Activated T-helper 2 cell treated with anti-CD3 and anti-CD28 coated beads, Interferon-gamma antibody, Interleukin-2, Interleukin-4, amounts not matched to agents 10 μg/mL and 5 μg/mL and 100 μg/mL, durations not matched to agents 14 hours and 24 hours and 36 hours (primary cell): Measurements from ENCODE around the gene FUT4. TPM values are rescaled to one million over a fixed set of nuclear protein-coding genes. Genes with fewer than 3 reads are reported as not detected.
A peak's percentile ranks its signal among the peaks of the same experiment; 100 is the strongest.
"Not testable (repeated sequence)": the region's sequence is repeated elsewhere in the genome, so short reads cannot be mapped to it uniquely, and the experiment has no call there.

Experiments used
- DNase-seq: peaks from one replicate; pipeline ENCODE4 v3.0.0; 2021; ENCODE audit warnings: low spot score
- H3K27ac Mint-ChIP-seq: one replicate; pipeline ENCODE4 v1.8.0; 2021; ENCODE audit warnings: mixed read lengths
- H3K27me3 Mint-ChIP-seq: one replicate; pipeline ENCODE4 v1.8.0; 2021; ENCODE audit warnings: low read depth, mixed read lengths
- H3K36me3 Mint-ChIP-seq: one replicate; pipeline ENCODE4 v1.8.0; 2021; ENCODE audit warnings: low read depth, mixed read lengths
- H3K4me1 Mint-ChIP-seq: one replicate; pipeline ENCODE4 v1.8.0; 2021; ENCODE audit warnings: low read depth, mixed read lengths
- H3K4me3 Mint-ChIP-seq: one replicate; pipeline ENCODE4 v1.8.0; 2021; ENCODE audit warnings: low read depth, mild to moderate bottlenecking, moderate library complexity, mixed read lengths
- H3K9me3 Mint-ChIP-seq: one replicate; pipeline ENCODE4 v1.8.0; 2021; ENCODE audit warnings: mixed read lengths
- intact Hi-C: fragments of 100-400 bp; cut with micrococcal nuclease; formaldehyde crosslinking; loops from one replicate; pipeline ENCODE4 v1.15.1; 2023
- total RNA-seq: library from RNA; stranded (reverse); gene quantifications from 2 replicates; pipeline ENCODE4 v1.2.3, GENCODE V29; 2022

Gene FUT4
- total RNA-seq, result 8.4 and 8.9 TPM in 2 replicates

DNA sequence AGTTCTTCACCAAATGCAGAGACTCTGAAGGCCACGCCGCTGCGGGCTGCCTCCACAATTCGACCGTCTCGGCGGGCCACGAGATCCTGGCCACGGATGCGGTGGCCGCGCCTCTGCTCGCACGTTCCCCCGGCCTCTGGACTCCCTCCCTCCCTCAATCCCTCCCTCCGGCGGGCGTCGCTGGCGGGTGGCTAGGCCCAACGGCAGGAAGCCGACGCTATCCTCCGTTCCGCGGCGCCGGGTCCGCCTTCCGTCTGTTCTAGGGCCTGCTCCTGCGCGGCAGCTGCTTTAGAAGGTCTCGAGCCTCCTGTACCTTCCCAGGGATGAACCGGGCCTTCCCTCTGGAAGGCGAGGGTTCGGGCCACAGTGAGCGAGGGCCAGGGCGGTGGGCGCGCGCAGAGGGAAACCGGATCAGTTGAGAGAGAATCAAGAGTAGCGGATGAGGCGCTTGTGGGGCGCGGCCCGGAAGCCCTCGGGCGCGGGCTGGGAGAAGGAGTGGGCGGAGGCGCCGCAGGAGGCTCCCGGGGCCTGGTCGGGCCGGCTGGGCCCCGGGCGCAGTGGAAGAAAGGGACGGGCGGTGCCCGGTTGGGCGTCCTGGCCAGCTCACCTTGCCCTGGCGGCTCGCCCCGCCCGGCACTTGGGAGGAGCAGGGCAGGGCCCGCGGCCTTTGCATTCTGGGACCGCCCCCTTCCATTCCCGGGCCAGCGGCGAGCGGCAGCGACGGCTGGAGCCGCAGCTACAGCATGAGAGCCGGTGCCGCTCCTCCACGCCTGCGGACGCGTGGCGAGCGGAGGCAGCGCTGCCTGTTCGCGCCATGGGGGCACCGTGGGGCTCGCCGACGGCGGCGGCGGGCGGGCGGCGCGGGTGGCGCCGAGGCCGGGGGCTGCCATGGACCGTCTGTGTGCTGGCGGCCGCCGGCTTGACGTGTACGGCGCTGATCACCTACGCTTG is at the start of gene FUT4:
FUT4 (plus strand) TSS at position 227 of the 951 bp plus-strand sequence; CDS start at position 440, 213 bp downstream.
- intact Hi-C loops, result loop anchor here (1.0 to 10.0 kb wide), 8 partner anchors 31 to 802 kb away; partner anchors contain the start of genes AMOTL1, ANKRD49, C11orf54 and C11orf97
- Mint-ChIP-seq H3K36me3 (peaks cover 24% of the 10 kb centered on the region), H3K4me3 (peak within 1 kb of the TSS; percentile 99), H3K9me3 (no peaks in the 10 kb centered on the region), H3K27ac (peak within 1 kb of the TSS; percentile 100), H3K27me3 (no peaks in the 10 kb centered on the region), H3K4me1 (peaks cover 32% of the 10 kb centered on the region)
- peak; percentile 72 for DNase-seq

DNA sequence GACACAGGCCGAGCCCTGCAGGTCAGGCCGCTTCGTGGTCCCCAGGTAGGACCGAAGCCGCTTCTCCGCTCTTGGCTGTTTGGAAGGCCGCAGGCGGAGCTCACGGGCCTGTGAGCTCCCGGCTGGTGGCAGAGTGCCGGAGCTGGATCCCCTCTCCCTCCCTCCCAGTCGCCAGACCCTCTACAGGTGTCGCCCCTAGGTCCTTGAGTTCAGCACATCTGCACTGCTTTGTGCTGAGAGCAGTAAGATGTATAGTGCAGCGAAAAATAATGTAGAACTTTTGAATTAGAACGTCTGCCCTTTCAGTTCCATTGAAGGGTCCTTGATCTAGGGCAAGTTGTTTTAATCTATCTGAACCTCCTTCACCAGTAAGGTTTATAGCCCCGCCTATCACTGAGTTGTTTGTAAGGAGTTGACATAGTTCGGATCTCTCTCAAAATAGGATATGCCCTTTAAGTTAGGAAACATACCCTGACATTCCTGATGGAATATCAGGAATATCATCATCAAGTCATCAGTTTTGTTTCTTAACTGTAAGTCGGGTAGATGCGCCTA is 49.5 kb upstream of the FUT4 start:
- DNase-seq, result no peak
- peak overlapping the region; percentile 92 for H3K27ac Mint-ChIP-seq
- peaks cover 38% of the 10 kb centered on the region for H3K36me3 Mint-ChIP-seq
- no peaks in the 10 kb centered on the region for H3K9me3 Mint-ChIP-seq
- H3K4me3 Mint-ChIP-seq, result peak overlapping the region; percentile 94
- H3K27me3 Mint-ChIP-seq, result no peaks in the 10 kb centered on the region
- intact Hi-C loops, result loop anchor here (10.0 kb wide), 1 partner anchor 709 kb away; the partner anchor contains the start of gene MED17
- H3K4me1 Mint-ChIP-seq, result peaks cover 23% of the 10 kb centered on the region

DNA sequence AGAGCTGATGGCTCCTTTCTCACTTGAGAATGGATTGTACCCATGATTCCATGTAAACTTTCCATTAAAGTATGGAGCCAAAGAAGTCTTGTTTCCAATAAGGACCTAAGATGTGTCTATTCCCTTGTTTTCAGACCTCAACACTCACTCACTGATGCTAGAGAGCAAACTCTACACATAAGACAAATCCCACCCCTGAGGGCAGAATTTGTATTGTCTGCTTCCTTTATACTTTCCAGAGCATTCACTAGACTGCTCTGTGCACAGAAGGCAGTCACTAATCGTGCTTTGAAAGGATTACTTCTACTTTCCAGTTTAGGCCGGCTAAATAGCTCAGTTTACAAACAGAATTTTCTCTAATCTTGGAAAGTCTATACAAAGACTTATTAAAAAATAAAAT is 43.5 kb upstream of the FUT4 start:
- H3K9me3 Mint-ChIP-seq, result no peaks in the 10 kb centered on the region
- intact Hi-C loops, result loop anchor here (2.0 kb wide), 1 partner anchor 329 kb away; no protein-coding TSS in a partner anchor
- peaks cover 44% of the 10 kb centered on the region for H3K36me3 Mint-ChIP-seq
- no peaks in the 10 kb centered on the region for H3K27me3 Mint-ChIP-seq
- H3K27ac Mint-ChIP-seq, result no peak overlapping the region
- no peak for DNase-seq
- no peak overlapping the region for H3K4me3 Mint-ChIP-seq
- H3K4me1 Mint-ChIP-seq, result peaks cover 6% of the 10 kb centered on the region

GRCh38 chr11:94501522-94501921 is 42.2 kb upstream of the FUT4 start:
- Mint-ChIP-seq H3K27ac (no peak overlapping the region), H3K36me3 (peaks cover 41% of the 10 kb centered on the region), H3K4me1 (peaks cover 3% of the 10 kb centered on the region), H3K9me3 (no peaks in the 10 kb centered on the region), H3K4me3 (no peak overlapping the region), H3K27me3 (no peaks in the 10 kb centered on the region)
- intact Hi-C loops, result loop anchor here (2.0 kb wide), 1 partner anchor 331 kb away; no protein-coding TSS in a partner anchor
- no peak for DNase-seq

- Mint-ChIP-seq H3K36me3 (peaks cover 12% of the 10 kb centered on the region), H3K27me3 (peaks cover 13% of the 10 kb centered on the region), H3K9me3 (no peaks in the 10 kb centered on the region), H3K4me3 (no peak overlapping the region), H3K27ac (no peak overlapping the region), H3K4me1 (no peaks in the 10 kb centered on the region)
- no peak for DNase-seq
- intact Hi-C loops, result loop anchor here (1.0 kb wide), 3 partner anchors 179 to 609 kb away; no protein-coding TSS in a partner anchor
These were observed 38.9 kb upstream of the FUT4 start for GRCh38 chr11:94504689-94505293.

DNA sequence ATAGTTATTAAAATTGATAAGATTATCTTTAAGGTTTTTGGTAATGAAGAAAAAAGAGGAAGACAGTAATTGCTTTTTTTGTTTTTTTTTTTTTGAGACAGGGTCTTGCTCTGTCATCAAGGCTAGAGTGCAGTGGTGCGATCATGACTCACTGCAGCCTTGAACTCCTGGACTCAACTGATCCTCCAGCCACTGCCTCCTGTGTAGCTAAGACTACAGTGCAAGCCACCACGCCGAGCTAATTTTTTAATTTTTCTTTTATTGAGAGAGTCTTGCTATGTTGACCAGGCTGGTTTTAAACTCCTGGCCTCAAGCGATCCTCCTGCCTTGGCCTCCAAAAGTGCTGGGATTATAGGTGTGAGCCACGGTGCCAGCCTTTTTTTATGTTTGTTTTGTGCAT is 37.2 kb upstream of the FUT4 start:
- intact Hi-C loops, H3K27ac Mint-ChIP-seq, H3K4me3 Mint-ChIP-seq, DNase-seq, H3K9me3 Mint-ChIP-seq, H3K4me1 Mint-ChIP-seq, H3K36me3 Mint-ChIP-seq: not testable (repeated sequence)
- peaks cover 26% of the 10 kb centered on the region for H3K27me3 Mint-ChIP-seq

GRCh38 chr11:94507485-94507884 is 36.2 kb upstream of the FUT4 start:
- H3K4me3 Mint-ChIP-seq, result no peak overlapping the region
- H3K9me3 Mint-ChIP-seq, result no peaks in the 10 kb centered on the region
- H3K36me3 Mint-ChIP-seq, result no peaks in the 10 kb centered on the region
- peaks cover 6% of the 10 kb centered on the region for H3K4me1 Mint-ChIP-seq
- peaks cover 33% of the 10 kb centered on the region for H3K27me3 Mint-ChIP-seq
- no peak overlapping the region for H3K27ac Mint-ChIP-seq
- DNase-seq, result no peak
- intact Hi-C loops, result no loop called here

DNA sequence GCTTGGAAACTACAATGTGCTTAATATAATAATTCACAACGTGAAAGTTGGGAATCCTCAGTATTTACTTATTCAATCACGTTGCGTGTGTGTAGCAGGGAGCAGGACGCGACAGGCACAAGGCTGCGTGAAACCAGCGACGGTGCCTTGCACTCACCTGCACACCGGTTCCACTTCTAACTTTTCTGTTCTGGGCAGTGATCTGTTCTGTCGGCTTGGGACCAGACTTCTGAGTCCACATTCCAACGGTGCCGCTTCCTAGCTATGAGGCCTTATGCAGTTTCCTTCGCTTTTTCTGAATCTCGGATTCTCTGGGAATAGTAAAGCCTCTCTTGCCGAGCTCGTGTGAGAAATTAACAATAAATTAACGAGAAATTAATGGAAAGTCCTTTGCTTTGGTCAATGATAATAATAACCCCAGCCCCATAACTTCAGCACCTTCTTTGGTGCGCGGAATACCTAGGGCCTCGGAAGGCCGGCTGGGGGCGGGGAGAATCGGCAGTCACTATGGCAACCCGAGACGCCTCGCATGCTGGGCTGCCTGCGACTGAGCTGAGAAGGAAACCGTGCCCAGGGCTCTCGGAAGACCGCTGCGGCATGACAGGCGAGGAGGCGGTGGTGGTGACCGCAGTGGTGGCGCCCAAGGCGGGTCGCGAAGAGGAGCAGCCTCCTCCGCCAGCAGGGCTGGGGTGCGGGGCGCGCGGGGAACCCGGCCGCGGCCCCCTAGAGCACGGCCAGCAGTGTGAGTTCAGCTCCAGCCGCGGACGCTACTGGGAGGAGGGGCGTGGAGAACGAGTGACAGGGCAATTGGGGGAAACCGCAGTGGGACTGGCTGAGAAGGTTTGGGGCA is 31.6 kb upstream of the FUT4 start, which contains the start of gene C11orf97:
C11orf97 (plus strand) TSS at position 530 of the 850 bp plus-strand sequence; CDS start at position 598, 68 bp downstream.
- peak; percentile 48 for DNase-seq
- no peaks in the 10 kb centered on the region for H3K9me3 Mint-ChIP-seq
- H3K4me3 Mint-ChIP-seq, result peak within 1 kb of the TSS; percentile 50
- peaks cover 62% of the 10 kb centered on the region for H3K27me3 Mint-ChIP-seq
- intact Hi-C loops, result loop anchor here (2.0 kb wide), 1 partner anchor 33 kb away; no protein-coding TSS in a partner anchor
- H3K27ac Mint-ChIP-seq, result no peak within 1 kb of the TSS
- no peaks in the 10 kb centered on the region for H3K36me3 Mint-ChIP-seq
- H3K4me1 Mint-ChIP-seq, result peaks cover 12% of the 10 kb centered on the region

DNA sequence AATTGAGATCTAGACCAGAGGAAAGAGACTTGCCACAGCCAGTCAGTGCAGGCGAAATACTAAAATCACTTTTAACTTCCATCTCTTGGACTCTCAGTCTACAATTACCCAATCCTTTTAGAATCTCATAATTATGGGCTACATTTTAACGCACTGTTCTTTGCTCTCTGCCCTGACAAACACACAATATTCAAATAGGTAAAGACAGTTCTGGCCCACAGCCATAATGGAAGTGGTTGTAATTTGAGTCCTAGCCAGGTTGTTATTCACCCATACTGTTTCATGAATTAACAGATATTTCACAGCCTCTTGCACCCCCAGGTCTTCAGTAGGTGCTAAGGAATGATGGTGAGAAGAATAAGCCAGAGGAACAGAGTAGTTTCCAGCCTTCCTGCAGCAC is 30.6 kb upstream of the FUT4 start:
- Mint-ChIP-seq H3K36me3 (no peaks in the 10 kb centered on the region), H3K4me3 (no peak overlapping the region), H3K4me1 (peaks cover 12% of the 10 kb centered on the region), H3K27me3 (peaks cover 60% of the 10 kb centered on the region), H3K27ac (no peak overlapping the region), H3K9me3 (no peaks in the 10 kb centered on the region)
- intact Hi-C loops, result loop anchor here (2.0 kb wide), 1 partner anchor 32 kb away; no protein-coding TSS in a partner anchor
- no peak for DNase-seq

DNA sequence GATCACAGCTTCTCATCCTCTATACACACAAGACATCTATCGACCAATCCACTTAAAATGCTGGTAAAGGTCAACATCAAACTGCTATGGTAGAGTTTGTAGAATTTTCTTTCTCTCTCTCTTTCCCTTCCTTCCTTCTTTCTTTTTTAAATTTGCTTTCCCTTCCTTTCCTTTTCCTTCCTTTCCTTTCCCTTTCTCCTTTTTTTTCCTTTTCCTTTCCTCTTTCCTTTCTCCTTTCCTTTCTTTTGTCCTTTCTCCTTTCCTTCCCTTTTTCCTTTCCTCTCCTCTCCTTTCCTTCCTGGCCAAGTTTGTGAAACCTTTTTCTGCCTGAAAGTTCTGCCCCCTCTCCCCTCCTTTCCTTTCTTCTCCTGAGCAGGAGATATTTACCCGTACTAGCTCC is 28.3 kb upstream of the FUT4 start:
- Mint-ChIP-seq H3K36me3 (no peaks in the 10 kb centered on the region), H3K27me3 (peaks cover 49% of the 10 kb centered on the region), H3K4me1 (peaks cover 12% of the 10 kb centered on the region), H3K9me3 (no peaks in the 10 kb centered on the region), H3K27ac (no peak overlapping the region), H3K4me3 (no peak overlapping the region)
- DNase-seq, result no peak
- intact Hi-C loops, result no loop called here

DNA sequence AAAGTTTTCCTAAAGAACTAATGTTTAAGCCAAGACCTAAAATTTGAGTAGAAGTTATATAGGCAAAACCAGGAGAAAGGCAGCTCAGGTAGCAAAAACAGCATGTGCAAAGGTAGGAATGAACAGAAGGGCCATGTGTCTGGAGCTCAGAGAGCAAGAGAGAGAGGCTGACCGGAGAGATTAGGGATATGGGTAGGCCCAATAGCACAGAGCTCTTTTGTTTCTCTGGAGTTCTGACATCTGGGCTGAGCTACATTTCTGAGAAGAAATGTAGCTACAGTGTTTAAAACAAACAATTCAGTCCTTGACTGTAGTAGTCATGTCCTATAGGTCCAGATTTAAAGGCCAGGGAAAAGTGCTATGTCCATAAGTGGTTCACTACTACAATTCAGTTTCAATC is 27.0 kb upstream of the FUT4 start:
- H3K9me3 Mint-ChIP-seq, result no peaks in the 10 kb centered on the region
- intact Hi-C loops, result no loop called here

DNA sequence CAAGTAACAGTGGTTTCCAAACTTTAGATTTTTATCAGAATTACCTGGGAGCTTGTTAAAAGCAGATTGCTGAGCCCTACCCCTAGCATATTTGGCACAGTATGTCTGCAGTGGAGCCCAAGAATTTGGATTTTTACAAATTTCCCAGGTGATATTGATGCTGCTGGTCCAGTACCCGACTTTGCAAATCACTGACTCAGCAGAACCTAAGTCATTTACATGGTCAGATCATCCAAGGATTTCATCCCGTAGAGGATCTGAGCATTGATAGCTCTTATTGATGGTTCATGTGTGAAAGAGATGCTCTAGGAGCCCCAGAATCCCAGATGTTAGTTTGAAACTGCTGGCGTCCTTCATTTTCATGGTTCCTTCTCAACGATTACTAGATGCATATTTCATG is 25.4 kb upstream of the FUT4 start:
- intact Hi-C loops, result no loop called here
- no peaks in the 10 kb centered on the region for H3K4me1 Mint-ChIP-seq
- no peaks in the 10 kb centered on the region for H3K9me3 Mint-ChIP-seq
- DNase-seq, result no peak
- H3K27me3 Mint-ChIP-seq, result peaks cover 28% of the 10 kb centered on the region
- no peak overlapping the region for H3K4me3 Mint-ChIP-seq
- H3K27ac Mint-ChIP-seq, result no peak overlapping the region
- no peaks in the 10 kb centered on the region for H3K36me3 Mint-ChIP-seq

More for the DNA sequence above, 27.0 kb upstream of the FUT4 start:
- Mint-ChIP-seq H3K36me3 (no peaks in the 10 kb centered on the region), H3K4me3 (no peak overlapping the region), H3K27me3 (peaks cover 38% of the 10 kb centered on the region), H3K4me1 (peaks cover 12% of the 10 kb centered on the region), H3K27ac (no peak overlapping the region)
- DNase-seq, result no peak
